Activated naive CD8-positive, alpha-beta T cell (primary cell): ENCODE data around the gene NGEF.
"Not testable (repeated sequence)": the region's sequence is repeated elsewhere in the genome, so short reads cannot be mapped to it uniquely, and the experiment has no call there.

Source experiments
- H3K27ac Mint-ChIP-seq: one replicate; pipeline ENCODE4 v1.8.0; 2021; ENCODE audit warnings: mixed read lengths
- H3K27me3 Mint-ChIP-seq: one replicate; pipeline ENCODE4 v1.8.0; 2021; ENCODE audit warnings: mixed read lengths
- H3K36me3 Mint-ChIP-seq: one replicate; pipeline ENCODE4 v1.8.0; 2021; ENCODE audit warnings: mixed read lengths
- H3K4me1 Mint-ChIP-seq: one replicate; pipeline ENCODE4 v1.8.0; 2021; ENCODE audit warnings: low read depth, mixed read lengths
- H3K4me3 Mint-ChIP-seq: one replicate; pipeline ENCODE4 v1.8.0; 2021; ENCODE audit warnings: mild to moderate bottlenecking, mixed read lengths
- H3K9me3 Mint-ChIP-seq: one replicate; pipeline ENCODE4 v1.8.0; 2021; ENCODE audit warnings: low read depth, mixed read lengths

Gene NGEF

GRCh38 chr2:232907718-232908085 lies 105.4 kb downstream of the NGEF start:
- H3K36me3 Mint-ChIP-seq: peaks cover 17% of the 10 kb centered on the region
- H3K9me3 Mint-ChIP-seq: peaks cover 17% of the 10 kb centered on the region
- H3K4me1 Mint-ChIP-seq, H3K4me3 Mint-ChIP-seq, H3K27ac Mint-ChIP-seq: not testable (repeated sequence)
- H3K27me3 Mint-ChIP-seq: peaks cover 12% of the 10 kb centered on the region

DNA sequence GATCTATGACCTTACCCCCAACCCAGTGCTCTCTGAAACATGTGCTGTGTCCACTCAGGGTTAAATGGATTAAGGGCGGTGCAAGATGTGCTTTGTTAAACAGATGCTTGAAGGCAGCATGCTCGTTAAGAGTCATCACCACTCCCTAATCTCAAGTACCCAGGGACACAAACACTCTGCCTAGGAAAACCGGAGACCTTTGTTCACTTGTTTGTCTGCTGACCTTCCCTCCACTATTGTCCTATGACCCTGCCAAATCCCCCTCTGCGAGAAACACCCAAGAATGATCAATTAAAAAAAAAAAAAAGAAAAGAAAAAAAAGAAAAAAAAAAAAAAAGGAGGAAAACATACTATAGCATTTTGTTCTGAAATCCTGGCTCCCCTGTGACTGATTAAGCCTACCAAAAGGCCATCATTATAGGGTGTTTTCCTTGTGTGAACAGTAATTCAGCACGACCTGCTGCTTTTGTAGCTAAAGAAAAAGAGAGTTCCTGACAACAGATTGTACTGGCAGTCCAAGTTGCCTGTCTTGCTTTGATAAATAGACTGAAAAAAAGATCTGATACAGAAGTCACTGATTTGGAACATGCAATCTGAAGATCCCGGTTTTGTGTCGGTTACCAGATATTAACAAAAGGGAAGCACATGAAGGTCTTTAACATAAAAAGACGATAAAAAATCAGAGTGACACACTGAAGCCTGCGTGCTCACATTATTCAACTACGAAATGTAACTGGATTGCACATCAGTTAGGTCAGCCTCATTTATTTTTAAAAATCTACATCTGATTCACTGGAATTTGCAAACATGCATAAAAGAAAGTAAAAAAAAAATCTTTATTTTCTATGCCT lies 106.0 kb downstream of the NGEF start:
- Mint-ChIP-seq H3K36me3 (peaks cover 12% of the 10 kb centered on the region), H3K27me3 (peaks cover 12% of the 10 kb centered on the region), H3K9me3 (peaks cover 14% of the 10 kb centered on the region)
- not testable (repeated sequence) for H3K4me3 Mint-ChIP-seq, H3K27ac Mint-ChIP-seq, H3K4me1 Mint-ChIP-seq

DNA sequence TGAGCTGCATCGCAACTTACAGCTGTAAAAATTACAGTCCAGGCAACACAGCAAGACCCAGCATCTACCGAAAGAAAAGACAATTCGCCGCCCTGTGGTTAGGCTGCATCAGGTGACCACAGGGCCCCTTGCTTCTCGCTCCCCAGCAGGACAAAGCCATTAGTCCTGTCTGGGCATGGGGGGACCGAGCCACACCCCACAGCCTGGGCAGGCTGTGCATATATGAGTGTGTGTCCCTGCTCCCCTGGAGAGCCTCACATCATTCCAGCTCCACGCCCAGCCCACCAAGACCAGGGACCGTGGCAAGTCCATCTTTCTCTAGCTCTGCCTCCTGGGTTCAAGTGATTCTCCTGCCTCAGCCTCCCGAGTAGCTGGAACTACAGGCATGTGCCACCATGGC lies 109.1 kb downstream of the NGEF start:
- H3K27ac Mint-ChIP-seq: no peak overlapping the region

DNA sequence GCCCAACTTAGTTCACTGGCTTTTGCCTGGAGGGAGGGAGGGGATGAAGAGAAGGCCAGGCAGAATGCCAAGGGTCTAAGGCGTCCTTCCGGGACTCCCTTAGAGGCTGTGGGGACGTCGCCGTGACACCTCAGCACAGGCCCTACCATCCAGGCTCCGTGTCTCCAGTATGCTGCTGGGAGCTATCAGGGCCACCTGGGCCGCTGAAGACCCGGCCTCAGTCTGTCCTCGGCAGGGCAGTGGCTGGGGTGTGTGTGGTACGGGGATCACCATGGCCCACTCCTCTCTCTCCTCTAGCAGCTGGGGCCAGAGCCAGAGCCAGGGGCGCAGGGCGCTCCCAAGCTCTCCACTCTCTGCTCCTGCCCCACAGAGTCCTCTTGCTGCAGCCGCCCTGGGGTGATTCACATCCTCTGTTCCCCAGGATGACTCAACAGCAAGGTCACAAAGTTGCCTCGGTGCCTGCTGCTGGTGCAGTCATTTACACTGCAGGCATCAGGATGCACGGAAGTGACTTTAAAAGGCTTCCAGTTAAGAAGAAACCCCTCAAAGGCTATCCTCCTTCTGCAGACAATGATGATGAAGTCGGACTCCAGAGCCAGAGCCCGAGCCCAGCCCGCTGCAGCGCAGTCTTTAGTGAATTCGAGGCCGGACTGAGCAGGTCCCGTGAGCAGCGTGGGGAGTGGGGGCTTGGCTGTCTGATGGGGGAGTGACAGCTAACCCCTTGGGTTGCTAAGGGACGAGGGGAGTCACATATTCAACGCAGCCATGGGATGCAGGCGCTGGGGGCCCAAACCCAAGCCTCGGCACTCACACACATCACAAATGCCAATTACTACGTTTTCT lies 111.1 kb downstream of the NGEF start:
- Mint-ChIP-seq H3K4me1 (peaks cover 9% of the 10 kb centered on the region), H3K9me3 (no peaks in the 10 kb centered on the region), H3K27me3 (no peaks in the 10 kb centered on the region), H3K36me3 (no peaks in the 10 kb centered on the region), H3K27ac (peak overlapping the region; percentile 6), H3K4me3 (no peak overlapping the region)

More for the DNA sequence above, 109.1 kb downstream of the NGEF start:
- Mint-ChIP-seq H3K36me3 (no peaks in the 10 kb centered on the region), H3K4me1 (no peaks in the 10 kb centered on the region), H3K9me3 (no peaks in the 10 kb centered on the region), H3K27me3 (no peaks in the 10 kb centered on the region), H3K4me3 (no peak overlapping the region)

DNA sequence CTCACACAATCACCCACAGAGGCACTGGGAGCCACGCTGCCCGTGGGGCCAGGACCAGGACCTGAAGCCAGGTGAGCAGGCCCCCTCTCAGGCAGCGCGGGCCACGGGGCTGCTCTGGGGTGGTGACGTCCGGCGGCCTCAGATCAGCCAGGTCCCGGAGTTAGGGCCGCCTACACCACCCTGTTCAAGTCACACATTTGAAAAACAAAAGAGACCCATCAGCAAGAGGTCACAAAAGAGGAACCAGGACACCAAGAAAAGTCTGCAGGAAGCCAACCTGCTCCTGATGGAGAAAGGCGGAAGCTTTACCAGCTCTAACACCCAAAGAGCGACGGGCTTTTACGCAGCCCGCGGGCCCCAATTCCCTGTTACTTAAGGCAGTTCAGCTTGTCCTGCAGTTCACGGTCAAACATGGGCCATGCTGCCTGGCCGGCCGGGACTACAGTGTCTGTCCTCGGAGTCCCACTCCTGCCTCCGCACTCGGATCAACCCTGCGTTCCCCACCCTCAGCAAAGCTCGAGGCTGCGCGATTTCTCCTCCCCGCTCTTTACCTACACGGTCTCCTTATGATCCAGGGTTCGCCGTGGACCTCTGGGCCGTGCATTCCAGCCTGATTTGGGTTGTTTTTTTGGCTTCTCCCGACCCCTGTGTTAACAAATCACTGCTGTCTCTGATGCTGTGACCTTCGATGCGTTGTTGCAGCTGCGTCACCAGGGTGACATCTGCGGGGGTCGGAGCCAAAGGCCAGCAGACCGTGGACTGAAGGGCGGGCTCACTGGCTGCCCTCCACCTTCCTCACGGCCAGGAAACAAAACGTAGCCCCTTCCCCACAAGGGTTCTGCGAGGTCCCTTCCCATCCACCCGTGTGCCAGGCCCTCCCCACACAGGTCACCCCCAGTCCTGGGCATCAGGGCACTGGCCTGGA lies 112.0 kb downstream of the NGEF start:
- Mint-ChIP-seq H3K36me3 (no peaks in the 10 kb centered on the region), H3K9me3 (no peaks in the 10 kb centered on the region), H3K4me1 (peaks cover 11% of the 10 kb centered on the region), H3K27me3 (no peaks in the 10 kb centered on the region), H3K4me3 (no peak overlapping the region), H3K27ac (no peak overlapping the region)

DNA sequence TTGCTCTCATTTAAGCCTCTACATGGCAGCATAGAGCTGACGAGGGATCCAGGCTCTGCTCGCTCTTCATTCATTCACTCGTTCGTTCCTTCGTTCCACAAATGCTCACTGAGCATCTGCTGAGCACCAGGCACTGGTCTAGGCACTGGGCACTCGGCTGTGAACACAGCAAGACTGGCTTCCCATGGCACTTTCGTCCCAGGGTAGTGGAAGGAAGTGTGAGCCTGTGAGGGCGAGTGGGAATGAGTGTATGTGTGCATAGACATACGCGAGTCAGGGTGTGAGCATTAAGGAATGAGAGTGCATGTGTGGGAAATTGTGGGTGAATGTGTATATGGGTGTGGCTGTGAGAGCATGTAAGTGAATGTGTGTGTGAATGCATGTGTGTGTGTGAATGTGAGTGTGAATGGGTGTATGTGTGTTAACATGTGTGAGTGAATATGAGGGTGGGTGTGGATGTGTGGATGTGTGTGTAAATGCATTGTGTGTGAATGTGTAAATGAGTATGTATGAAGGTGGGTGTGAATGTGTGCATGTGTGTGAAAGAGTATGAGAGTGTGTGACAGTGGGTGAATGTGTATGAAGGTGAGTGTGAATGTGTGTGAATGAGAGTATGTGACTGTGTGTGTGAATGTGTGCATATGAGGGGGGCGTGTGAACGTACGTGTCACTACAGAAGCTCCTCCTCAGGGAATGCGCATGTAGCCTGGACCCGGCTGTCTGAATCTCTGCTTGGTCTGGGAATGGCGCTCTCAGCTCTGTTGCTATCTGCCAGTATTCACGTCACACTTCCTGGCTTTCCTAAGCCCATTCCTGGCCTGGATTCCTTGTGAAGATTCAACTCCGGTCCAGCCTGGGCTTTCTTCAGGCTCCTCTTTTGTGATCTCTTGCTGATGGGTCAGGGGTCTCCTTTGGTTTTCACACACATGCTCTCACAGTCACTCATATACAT lies 114.2 kb downstream of the NGEF start:
- no peak overlapping the region for H3K4me3 Mint-ChIP-seq
- no peaks in the 10 kb centered on the region for H3K36me3 Mint-ChIP-seq
- no peaks in the 10 kb centered on the region for H3K27me3 Mint-ChIP-seq
- no peak overlapping the region for H3K27ac Mint-ChIP-seq
- H3K4me1 Mint-ChIP-seq: peaks cover 11% of the 10 kb centered on the region
- H3K9me3 Mint-ChIP-seq: no peaks in the 10 kb centered on the region

DNA sequence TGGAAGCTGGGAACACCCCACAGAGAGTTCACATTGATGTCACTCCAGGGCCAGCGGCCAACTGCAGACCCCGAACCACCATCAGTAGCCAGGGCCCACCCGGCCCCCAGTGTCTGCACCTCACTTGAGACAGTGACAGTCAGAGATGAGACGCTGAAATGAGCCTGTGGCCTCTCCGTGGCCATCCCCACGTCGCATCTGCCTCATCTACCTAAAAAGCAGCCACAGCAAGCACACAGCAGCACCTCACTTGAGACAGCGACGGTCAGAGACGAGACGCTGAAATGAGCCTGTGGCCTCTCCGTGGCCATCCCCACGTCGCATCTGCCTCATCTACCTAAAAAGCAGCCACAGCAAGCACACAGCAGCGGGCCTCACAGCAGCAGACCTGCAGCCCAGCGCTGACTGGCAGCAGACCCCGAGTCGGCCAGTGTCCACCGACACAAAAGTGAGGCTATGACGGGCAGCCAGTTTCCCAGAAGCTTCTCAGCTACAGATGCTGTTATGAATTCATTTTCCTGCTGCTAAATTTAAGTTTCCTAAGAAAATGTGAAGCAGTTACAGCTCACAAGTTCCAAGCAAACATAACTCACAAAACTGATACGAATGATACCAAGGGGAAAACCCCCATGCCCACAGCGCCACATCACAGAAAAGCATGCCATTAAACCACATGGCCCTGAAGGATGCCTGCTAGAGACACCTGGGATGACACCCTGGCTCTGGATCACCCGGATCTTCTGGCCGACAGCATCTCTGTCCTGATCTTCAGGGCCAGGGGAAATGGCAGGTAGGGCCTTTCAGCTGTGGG lies 115.3 kb downstream of the NGEF start:
- Mint-ChIP-seq H3K9me3 (no peaks in the 10 kb centered on the region), H3K4me3 (no peak overlapping the region), H3K27ac (no peak overlapping the region), H3K36me3 (no peaks in the 10 kb centered on the region), H3K27me3 (peaks cover 3% of the 10 kb centered on the region), H3K4me1 (peaks cover 11% of the 10 kb centered on the region)

DNA sequence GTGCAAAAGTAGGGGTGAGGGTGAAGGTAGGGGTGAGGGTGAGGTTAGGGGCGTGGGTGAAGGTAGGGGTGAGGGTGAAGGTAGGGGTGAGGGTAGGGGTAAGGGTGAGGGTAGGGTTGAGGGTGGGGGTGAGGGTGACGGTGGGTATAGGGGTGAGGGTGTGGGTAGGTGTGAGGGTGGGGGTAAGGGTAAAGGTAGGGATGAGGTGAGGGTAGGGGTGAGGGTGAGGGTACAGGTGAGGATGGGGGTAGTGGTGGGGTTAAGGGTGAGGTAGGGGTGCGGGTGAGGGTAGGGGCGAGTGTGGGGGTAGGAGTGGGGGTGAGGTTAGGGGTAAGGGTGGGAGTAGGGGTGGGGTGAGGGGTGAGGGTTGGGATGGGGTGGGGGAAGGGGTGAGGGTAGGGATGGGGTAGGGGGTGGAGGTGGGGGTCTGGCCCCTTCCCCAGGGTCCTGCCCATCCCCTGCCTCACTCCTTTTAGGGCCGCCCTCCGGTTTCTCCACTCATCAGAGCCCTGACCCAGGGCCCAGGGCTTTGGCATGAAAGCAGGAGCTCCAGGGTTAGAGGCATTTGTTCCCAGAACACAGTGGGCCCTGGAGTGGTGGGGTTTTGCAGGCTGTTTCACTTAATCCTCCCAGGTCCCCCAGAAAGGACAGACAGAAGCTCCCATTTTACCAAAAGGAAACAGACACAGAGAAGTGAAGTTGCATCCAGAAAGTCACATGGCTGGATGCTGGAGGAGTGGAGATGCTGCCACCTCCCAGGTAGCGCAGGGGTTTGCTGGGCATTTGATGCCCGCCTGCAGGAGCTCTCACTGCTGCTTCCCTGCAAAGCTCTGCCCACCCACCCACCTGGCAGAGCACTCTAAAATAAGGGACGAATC lies 116.1 kb downstream of the NGEF start:
- no peaks in the 10 kb centered on the region for H3K36me3 Mint-ChIP-seq
- H3K4me1 Mint-ChIP-seq: peaks cover 11% of the 10 kb centered on the region
- H3K9me3 Mint-ChIP-seq: no peaks in the 10 kb centered on the region
- H3K4me3 Mint-ChIP-seq: peak overlapping the region; percentile 12
- no peak overlapping the region for H3K27ac Mint-ChIP-seq
- H3K27me3 Mint-ChIP-seq: peaks cover 6% of the 10 kb centered on the region

GRCh38 chr2:232896111-232896510 lies 116.9 kb downstream of the NGEF start:
- no peaks in the 10 kb centered on the region for H3K9me3 Mint-ChIP-seq
- peak overlapping the region; percentile 72 for H3K27ac Mint-ChIP-seq
- peaks cover 11% of the 10 kb centered on the region for H3K4me1 Mint-ChIP-seq
- H3K36me3 Mint-ChIP-seq: no peaks in the 10 kb centered on the region
- H3K4me3 Mint-ChIP-seq: no peak overlapping the region
- H3K27me3 Mint-ChIP-seq: peaks cover 6% of the 10 kb centered on the region

- Mint-ChIP-seq H3K27ac (peak overlapping the region; percentile 38), H3K4me1 (peaks cover 15% of the 10 kb centered on the region), H3K9me3 (no peaks in the 10 kb centered on the region), H3K27me3 (peaks cover 10% of the 10 kb centered on the region), H3K4me3 (no peak overlapping the region), H3K36me3 (no peaks in the 10 kb centered on the region)
Measured at GRCh38 chr2:232894746-232895145, 118.3 kb downstream of the NGEF start.

- Mint-ChIP-seq H3K4me1 (peaks cover 15% of the 10 kb centered on the region), H3K27me3 (peaks cover 10% of the 10 kb centered on the region), H3K9me3 (no peaks in the 10 kb centered on the region), H3K36me3 (no peaks in the 10 kb centered on the region), H3K4me3 (no peak overlapping the region), H3K27ac (no peak overlapping the region)
Measured at GRCh38 chr2:232894251-232894650, 118.8 kb downstream of the NGEF start.

DNA sequence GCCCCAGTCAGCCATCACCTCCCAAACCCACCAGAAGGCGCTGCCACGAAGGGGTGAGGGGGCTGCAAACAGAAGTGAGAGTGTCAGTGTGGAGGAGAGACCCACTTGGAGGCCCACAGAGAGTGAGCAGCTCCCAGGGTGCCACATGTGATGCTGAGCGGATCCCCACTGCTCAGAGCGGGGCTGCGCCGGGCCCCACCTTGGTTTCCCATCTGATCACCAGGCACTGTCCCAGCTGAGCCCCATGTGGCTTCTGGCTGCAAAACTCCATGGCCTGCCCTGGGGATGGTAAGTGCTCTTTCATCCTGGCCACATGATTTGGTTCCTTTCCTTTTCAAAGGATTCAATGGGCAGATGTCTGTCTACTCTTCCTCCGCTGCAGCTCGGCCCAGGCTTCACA lies 119.2 kb downstream of the NGEF start:
- H3K27me3 Mint-ChIP-seq: peaks cover 10% of the 10 kb centered on the region
- no peaks in the 10 kb centered on the region for H3K9me3 Mint-ChIP-seq
- no peak overlapping the region for H3K4me3 Mint-ChIP-seq
- H3K36me3 Mint-ChIP-seq: no peaks in the 10 kb centered on the region
- H3K4me1 Mint-ChIP-seq: peaks cover 15% of the 10 kb centered on the region
- no peak overlapping the region for H3K27ac Mint-ChIP-seq
